WTC11 (cell line): ENCODE results near the gene RAD9A. TPM values are rescaled to one million over a fixed set of nuclear protein-coding genes. Genes with fewer than 3 reads are reported as not detected.

Experiments used
- ATAC-seq: fragments of 200-7000 bp; cut with Tn5 transposase; 2 replicates; pipeline ENCODE4 v1.10.0; 2021; ENCODE audit warnings: mild to moderate bottlenecking, moderate library complexity
- CTCF ChIA-PET: fragments of 300-600 bp; sonication (Branson Sonifier 250); formaldehyde crosslinking; loops from one replicate; lab custom pipeline; 2021; ENCODE audit warnings: antibody characterized with exemption; lab: Charles Lee
- POLR2A ChIA-PET: fragments of 350-600 bp; sonication (Branson Sonifier 250); formaldehyde crosslinking; loops from one replicate; lab custom pipeline; 2021; ENCODE audit warnings: antibody characterized with exemption; lab: Charles Lee
- DNase-seq: peaks from one replicate; pipeline ENCODE4 v3.0.0; 2021; ENCODE audit warnings: low spot score
- H3K27ac Mint-ChIP-seq: 2 replicates; pipeline ENCODE4 v1.8.0; 2021; ENCODE audit warnings: mixed read lengths
- H3K27me3 Mint-ChIP-seq: 2 replicates; pipeline ENCODE4 v1.8.0; 2021; ENCODE audit warnings: low read depth, mild to moderate bottlenecking, moderate library complexity, mixed read lengths
- H3K36me3 Mint-ChIP-seq: 2 replicates; pipeline ENCODE4 v1.8.0; 2021; ENCODE audit warnings: mixed read lengths
- H3K4me1 Mint-ChIP-seq: 2 replicates; pipeline ENCODE4 v1.8.0; 2022; ENCODE audit warnings: mixed read lengths
- H3K4me3 Mint-ChIP-seq: 2 replicates; pipeline ENCODE4 v1.8.0; 2021; ENCODE audit warnings: mild to moderate bottlenecking, moderate library complexity, mixed read lengths
- H3K9me3 Mint-ChIP-seq: 2 replicates; pipeline ENCODE4 v1.8.0; 2021; ENCODE audit warnings: mixed read lengths
- ATF6 ChIP-seq: sonication (generic); formaldehyde crosslinking; IDR thresholded peaks from 2 replicates; pipeline ENCODE4 v1.8.1; 2023; ENCODE audit warnings: mild to moderate bottlenecking, missing genetic modification reagents
- CREB1 ChIP-seq: sonication (generic); formaldehyde crosslinking; IDR thresholded peaks from 2 replicates; pipeline ENCODE4 v1.8.0; 2023; ENCODE audit warnings: mild to moderate bottlenecking, missing genetic modification reagents
- E2F1 ChIP-seq: sonication (generic); formaldehyde crosslinking; IDR thresholded peaks from 2 replicates; pipeline ENCODE4 v1.8.0; 2022; ENCODE audit warnings: mild to moderate bottlenecking, missing genetic modification reagents
- E2F4 ChIP-seq: sonication (generic); formaldehyde crosslinking; IDR thresholded peaks from 2 replicates; pipeline ENCODE4 v1.8.1; 2022; ENCODE audit warnings: low read depth, mild to moderate bottlenecking, moderate library complexity, missing genetic modification reagents, borderline replicate concordance
- IRF1 ChIP-seq: sonication (generic); formaldehyde crosslinking; IDR thresholded peaks from 2 replicates; pipeline ENCODE4 v1.8.0; 2023; ENCODE audit warnings: missing genetic modification reagents
- MYBL2 ChIP-seq: sonication (generic); formaldehyde crosslinking; IDR thresholded peaks from 2 replicates; pipeline ENCODE4 v1.8.1; 2023; ENCODE audit warnings: mild to moderate bottlenecking, moderate library complexity, missing genetic modification reagents
- SMAD3 ChIP-seq: sonication (generic); formaldehyde crosslinking; IDR thresholded peaks from 2 replicates; pipeline ENCODE4 v1.8.0; 2022; ENCODE audit warnings: missing genetic modification reagents, mild to moderate bottlenecking, borderline replicate concordance
- STAT6 ChIP-seq: sonication (generic); formaldehyde crosslinking; conservative IDR thresholded peaks from 2 replicates; pipeline ENCODE4 v1.8.1; 2023; ENCODE audit warnings: mild to moderate bottlenecking, low read depth, missing genetic modification reagents, moderate library complexity
- TCF7 ChIP-seq: sonication (generic); formaldehyde crosslinking; IDR thresholded peaks from 2 replicates; pipeline ENCODE4 v1.8.0; 2022; ENCODE audit warnings: mild to moderate bottlenecking, low read depth, missing genetic modification reagents, moderate library complexity
- ZBTB43 ChIP-seq: sonication (generic); formaldehyde crosslinking; IDR thresholded peaks from 2 replicates; pipeline ENCODE4 v1.8.1; 2023; ENCODE audit warnings: mild to moderate bottlenecking, missing genetic modification reagents
- ZNF281 ChIP-seq: sonication (generic); formaldehyde crosslinking; IDR thresholded peaks from 2 replicates; pipeline ENCODE4 v1.8.0; 2023; ENCODE audit warnings: mild to moderate bottlenecking, missing genetic modification reagents
- ZNF416 ChIP-seq: fragments of 250-450 bp; sonication (Bioruptor Pico); IDR thresholded peaks from 2 replicates; pipeline ENCODE4 v1.9.0; 2021; ENCODE audit warnings: mild to moderate bottlenecking, inconsistent platforms
- ZNF532 ChIP-seq: fragments of 250-450 bp; sonication (Bioruptor Pico); IDR thresholded peaks from 2 replicates; pipeline ENCODE4 v1.9.0; 2021; ENCODE audit warnings: mild to moderate bottlenecking, borderline replicate concordance
- ZNF671 ChIP-seq: fragments of 250-450 bp; sonication (Bioruptor Pico); IDR thresholded peaks from 2 replicates; pipeline ENCODE4 v1.8.0; 2021; ENCODE audit warnings: mild to moderate bottlenecking
- total RNA-seq: library from RNA; stranded (reverse); gene quantifications from 3 replicates; pipeline ENCODE4 v1.2.3, GENCODE V29; 2021

Gene RAD9A
- total RNA-seq, 1 experiment from 2014 or later: 45.5 TPM

GRCh38 chr11:67375320-67376055, 16.3 kb upstream of the RAD9A start:
- H3K36me3 Mint-ChIP-seq: no peaks in the 10 kb centered on the region
- no peaks in the 10 kb centered on the region for H3K9me3 Mint-ChIP-seq
- peak overlapping the region; percentile 61 for H3K4me3 Mint-ChIP-seq
- ATAC-seq: peak; percentile 7
- no peak for DNase-seq
- POLR2A ChIA-PET: interaction anchor here (0.6 to 1.2 kb wide), 4 partner anchors 19 to 164 kb away, joined by 3 to 4 read pairs (median 4); partner anchors contain the start of genes POLD4 and PPP1CA
- peaks cover 70% of the 10 kb centered on the region for H3K27me3 Mint-ChIP-seq
- no peak overlapping the region for H3K27ac Mint-ChIP-seq
- H3K4me1 Mint-ChIP-seq: peaks cover 40% of the 10 kb centered on the region
- TF ChIP-seq IRF1: no peak
- TF ChIP-seq SMAD3 (CRISPR knock-in tag): no peak
- TF ChIP-seq STAT6 (CRISPR knock-in tag): no peak
- TF ChIP-seq ZNF532 (CRISPR knock-in tag): no peak
- TF ChIP-seq CREB1 (CRISPR knock-in tag): no peak
- CTCF ChIA-PET: interaction anchor here (0.6 to 25.7 kb wide), 19 partner anchors 9 to 187 kb away, joined by 3 to 842 read pairs (median 4); partner anchors contain the start of genes PITPNM1, POLD4, PPP1CA and RAD9A

GRCh38 chr11:67376063-67376820, 15.5 kb upstream of the RAD9A start:
- H3K27ac Mint-ChIP-seq: no peak overlapping the region
- ChIA-PET CTCF (interaction anchor here (0.8 to 25.7 kb wide), 12 partner anchors 9 to 186 kb away, joined by 3 to 842 read pairs (median 5); partner anchors contain the start of genes POLD4 and PPP1CA), POLR2A (interaction anchor here (0.7 to 1.2 kb wide), 5 partner anchors 19 to 1903 kb away, joined by 3 to 5 read pairs (median 3); partner anchors contain the start of genes POLD4 and PPP1CA)
- H3K36me3 Mint-ChIP-seq: no peaks in the 10 kb centered on the region
- peaks cover 69% of the 10 kb centered on the region for H3K27me3 Mint-ChIP-seq
- ATAC-seq (no peak), DNase-seq (no peak)
- peaks cover 36% of the 10 kb centered on the region for H3K4me1 Mint-ChIP-seq
- H3K9me3 Mint-ChIP-seq: no peaks in the 10 kb centered on the region
- H3K4me3 Mint-ChIP-seq: peak overlapping the region; percentile 61
- TF ChIP-seq TCF7: no peak
- no peak for TF ChIP-seq ZNF281 (CRISPR knock-in tag)
- TF ChIP-seq ZNF416 (CRISPR knock-in tag): no peak
- no peak for TF ChIP-seq CREB1 (CRISPR knock-in tag)
- no peak for TF ChIP-seq MYBL2
- no peak for TF ChIP-seq ZNF671 (CRISPR knock-in tag)
- TF ChIP-seq E2F4 (CRISPR knock-in tag): no peak
- TF ChIP-seq ZBTB43: no peak
- no peak for TF ChIP-seq ATF6 (CRISPR knock-in tag)
- no peak for TF ChIP-seq E2F1 (CRISPR knock-in tag)
